ENCODE data around the gene PIGB.
A peak's percentile ranks its signal among the peaks of the same experiment; 100 is the strongest.

Gene PIGB

DNA sequence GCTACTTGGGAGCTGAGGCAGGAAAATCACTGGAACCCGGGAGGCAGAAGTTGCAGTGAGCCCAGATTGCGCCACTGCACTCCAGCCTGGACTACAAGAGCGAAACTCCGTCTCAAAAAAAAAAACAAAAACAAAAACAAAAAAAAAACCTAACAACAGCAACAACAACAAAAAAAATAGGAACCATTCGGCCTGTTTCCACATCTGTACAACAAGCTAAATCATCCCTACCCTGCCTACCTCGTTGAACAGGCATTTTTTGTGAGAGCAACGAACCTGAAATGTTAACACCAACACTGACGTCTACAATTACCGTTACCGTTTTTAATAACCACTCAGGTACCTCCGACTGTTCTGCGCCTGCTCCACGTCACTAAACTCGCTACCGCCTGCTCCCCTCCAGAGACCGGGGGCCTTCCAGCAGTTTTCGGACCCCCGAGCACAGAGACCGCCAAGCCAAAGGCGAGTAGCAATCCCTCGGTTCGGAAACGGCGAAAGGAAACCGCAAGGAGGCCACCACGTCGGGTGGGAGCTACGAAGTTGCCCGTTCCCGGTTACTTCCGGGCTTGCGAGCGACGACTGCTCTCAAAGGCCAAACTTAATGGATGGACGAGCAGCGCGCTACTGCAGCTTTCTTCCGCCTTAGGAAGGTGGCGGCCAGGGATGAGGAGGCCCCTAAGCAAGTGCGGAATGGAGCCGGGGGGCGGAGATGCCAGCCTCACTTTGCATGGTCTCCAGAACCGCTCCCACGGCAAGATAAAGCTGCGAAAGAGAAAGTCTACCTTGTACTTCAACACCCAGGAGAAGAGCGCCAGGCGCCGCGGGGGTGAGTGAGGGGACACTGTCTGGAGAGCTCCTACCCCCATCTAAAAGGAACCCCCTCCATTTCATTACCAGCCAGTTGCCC, at the start of gene PIGB, which contains the start of gene PIGBOS1:
Gene PIGB, plus strand, starts transcription at position 635 of the 907 bp plus-strand sequence. Its CDS starts 29 bp downstream, at position 664.
Gene PIGBOS1, minus strand, starts transcription at position 536 of the 907 bp plus-strand sequence. CDS start 1,331 bp downstream, outside the sequence.
- peak within 1 kb of the TSS; percentile 95 for H3K4me3 ChIP-seq (ENCODE audit: low read depth, low read length)
- TF ChIP-seq, protein P1, sequence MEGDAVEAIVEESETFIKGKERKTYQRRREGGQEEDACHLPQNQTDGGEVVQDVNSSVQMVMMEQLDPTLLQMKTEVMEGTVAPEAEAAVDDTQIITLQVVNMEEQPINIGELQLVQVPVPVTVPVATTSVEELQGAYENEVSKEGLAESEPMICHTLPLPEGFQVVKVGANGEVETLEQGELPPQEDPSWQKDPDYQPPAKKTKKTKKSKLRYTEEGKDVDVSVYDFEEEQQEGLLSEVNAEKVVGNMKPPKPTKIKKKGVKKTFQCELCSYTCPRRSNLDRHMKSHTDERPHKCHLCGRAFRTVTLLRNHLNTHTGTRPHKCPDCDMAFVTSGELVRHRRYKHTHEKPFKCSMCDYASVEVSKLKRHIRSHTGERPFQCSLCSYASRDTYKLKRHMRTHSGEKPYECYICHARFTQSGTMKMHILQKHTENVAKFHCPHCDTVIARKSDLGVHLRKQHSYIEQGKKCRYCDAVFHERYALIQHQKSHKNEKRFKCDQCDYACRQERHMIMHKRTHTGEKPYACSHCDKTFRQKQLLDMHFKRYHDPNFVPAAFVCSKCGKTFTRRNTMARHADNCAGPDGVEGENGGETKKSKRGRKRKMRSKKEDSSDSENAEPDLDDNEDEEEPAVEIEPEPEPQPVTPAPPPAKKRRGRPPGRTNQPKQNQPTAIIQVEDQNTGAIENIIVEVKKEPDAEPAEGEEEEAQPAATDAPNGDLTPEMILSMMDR (conservative IDR thresholded peaks at IDR 0.05; ENCODE audit: low read depth, low read length), result peak; percentile 26
- peak; percentile 93 for DNase-seq (ENCODE audit: low read depth)

DNA sequence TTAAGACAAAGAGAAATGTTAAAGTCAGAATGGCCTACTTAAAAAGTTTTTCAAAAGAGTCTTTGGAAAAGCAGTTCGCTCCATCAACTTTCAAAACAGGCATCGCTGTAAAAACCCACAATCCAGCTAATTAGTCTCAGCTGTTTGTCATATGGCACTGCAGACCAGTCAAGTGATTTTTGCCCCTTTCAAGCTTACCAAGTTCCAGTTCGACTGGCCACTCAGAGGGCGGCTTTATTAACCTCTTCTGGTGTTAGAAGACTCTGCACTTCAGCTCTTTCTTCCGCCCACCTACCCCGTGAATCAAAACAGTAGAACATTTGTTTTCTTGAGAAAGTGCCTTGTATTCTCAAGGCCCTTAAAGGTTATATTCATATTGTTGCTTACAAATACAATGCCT, 48.7 kb upstream of the PIGB start:
- no peak overlapping the region for H3K4me3 ChIP-seq (ENCODE audit: low read depth, low read length)
- DNase-seq (ENCODE audit: low read depth), result no peak
- TF ChIP-seq, protein P1 (conservative IDR thresholded peaks at IDR 0.05; ENCODE audit: low read depth, low read length), result no peak

DNA sequence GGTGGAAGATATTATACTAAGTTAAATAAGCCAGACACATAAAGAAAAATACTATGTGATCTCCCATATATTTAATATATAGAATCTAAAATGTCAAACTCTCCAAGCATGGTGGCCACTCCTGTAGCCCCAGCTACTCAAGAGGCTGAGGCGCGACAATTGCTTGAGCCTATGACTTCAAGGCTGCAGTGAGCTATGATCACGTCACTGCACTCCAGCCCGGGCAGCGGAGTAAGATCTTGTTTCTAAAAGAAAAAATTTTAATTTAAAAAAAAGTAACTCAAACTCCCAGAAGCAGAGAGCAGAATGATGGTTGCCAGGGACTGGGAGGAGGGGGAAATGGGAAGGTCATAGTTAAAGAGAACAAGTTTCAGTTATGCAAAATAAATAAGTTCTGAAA, 42.7 kb upstream of the PIGB start:
- no peak for DNase-seq (ENCODE audit: low read depth)
- H3K4me3 ChIP-seq (ENCODE audit: low read depth, low read length), result no peak overlapping the region
- TF ChIP-seq, protein P1 (conservative IDR thresholded peaks at IDR 0.05; ENCODE audit: low read depth, low read length), result no peak

DNA sequence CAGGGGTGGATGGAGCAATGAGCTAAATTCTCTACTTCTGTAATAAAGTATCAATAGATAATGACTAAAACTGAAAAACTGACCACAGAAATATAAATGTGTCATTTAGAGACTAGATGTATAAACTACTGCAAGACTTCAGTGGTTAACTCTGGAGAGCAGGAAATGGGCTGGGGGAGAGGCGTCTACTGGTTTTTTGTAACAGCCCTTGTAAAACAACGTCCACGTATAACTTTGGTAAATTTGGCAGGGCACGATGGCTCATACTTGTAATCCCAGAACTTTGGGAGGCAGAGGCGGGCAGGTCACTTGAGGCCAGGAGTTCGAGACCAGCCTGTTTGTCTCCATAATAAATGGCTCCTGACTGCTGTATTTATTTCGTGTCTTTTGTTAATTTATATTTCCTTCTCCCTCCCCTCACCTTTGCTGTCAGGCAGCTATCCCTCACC, 41.9 kb upstream of the PIGB start:
- peak; percentile 63 for DNase-seq (ENCODE audit: low read depth)
- no peak overlapping the region for H3K4me3 ChIP-seq (ENCODE audit: low read depth, low read length)

DNA sequence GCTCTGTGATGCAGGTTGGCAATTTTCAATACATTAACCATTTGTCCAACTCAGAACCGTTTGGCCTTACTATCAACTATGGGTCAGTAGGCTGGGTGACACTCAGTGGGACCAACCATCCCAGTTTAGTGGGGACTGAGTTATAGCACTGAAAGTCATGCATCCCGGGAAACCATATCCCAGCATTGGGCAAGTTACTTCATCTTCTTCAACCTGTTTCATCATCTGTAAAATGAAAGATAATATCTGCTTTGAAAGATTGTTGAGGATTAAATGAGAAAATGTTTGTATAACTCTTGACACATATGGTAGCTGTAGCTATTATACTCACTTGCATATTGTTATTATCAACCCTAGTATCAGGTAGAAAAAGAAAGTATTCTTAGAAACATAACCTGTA, 41.3 kb upstream of the PIGB start:
- TF ChIP-seq, protein P1 (conservative IDR thresholded peaks at IDR 0.05; ENCODE audit: low read depth, low read length), result no peak
- no peak overlapping the region for H3K4me3 ChIP-seq (ENCODE audit: low read depth, low read length)
- DNase-seq (ENCODE audit: low read depth), result no peak

More for the DNA sequence above, 41.9 kb upstream of the PIGB start:
- TF ChIP-seq, protein P1 (conservative IDR thresholded peaks at IDR 0.05; ENCODE audit: low read depth, low read length), result no peak

DNA sequence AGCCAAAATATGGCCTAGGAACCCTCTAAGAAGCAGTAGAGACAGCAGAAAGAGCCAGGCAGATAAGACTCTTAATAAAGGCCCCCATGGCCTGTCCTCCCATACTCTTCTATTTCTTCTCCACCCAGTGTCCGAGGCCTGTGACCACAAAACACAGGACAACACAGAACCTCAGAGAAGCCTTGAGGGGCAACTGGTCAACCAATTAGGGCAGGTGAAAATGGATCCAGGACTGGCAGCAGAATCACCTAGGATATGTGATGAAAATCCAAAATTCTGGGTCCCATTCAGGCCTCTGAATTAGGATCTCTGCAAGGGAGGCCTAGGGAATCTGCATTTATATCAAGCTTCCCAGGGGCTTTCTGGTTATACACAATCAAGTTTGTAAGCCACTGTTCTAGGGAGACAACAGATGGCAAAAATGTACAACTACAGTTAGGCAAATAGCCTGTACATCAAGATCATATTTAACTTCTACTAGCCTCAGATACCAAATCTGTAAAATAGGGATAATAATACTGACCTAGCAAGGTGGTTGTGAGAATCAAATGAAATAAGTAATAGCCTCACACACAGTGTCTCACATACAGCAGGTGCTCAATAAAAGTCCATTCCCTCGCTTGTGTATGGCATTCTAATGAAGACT, 39.8 kb upstream of the PIGB start:
- H3K4me3 ChIP-seq (ENCODE audit: low read depth, low read length), result no peak overlapping the region
- no peak for DNase-seq (ENCODE audit: low read depth)
- TF ChIP-seq, protein P1 (conservative IDR thresholded peaks at IDR 0.05; ENCODE audit: low read depth, low read length), result no peak

Measured in choroid plexus epithelial cell (primary cell).